CD4-positive, alpha-beta T cell (primary cell): ENCODE measurements around the gene TAS2R13. TPM values are rescaled to one million over a fixed set of nuclear protein-coding genes. Genes with fewer than 3 reads are reported as not detected.

Source experiments
- ATAC-seq: fragments of 200-7000 bp; cut with Tn5 transposase; one replicate; pipeline ENCODE4 v1.10.0; 2022; ENCODE audit warnings: mild to moderate bottlenecking; ENCODE audit not compliant: poor library complexity
- CTCF ChIA-PET: fragments of 350-600 bp; sonication (Branson Sonifier 250); formaldehyde crosslinking; loops from one replicate; lab custom pipeline; 2021; ENCODE audit warnings: antibody characterized with exemption, inconsistent platforms; lab: Charles Lee
- POLR2A ChIA-PET: fragments of 350-600 bp; sonication (Branson Sonifier 250); formaldehyde crosslinking; loops from one replicate; lab custom pipeline; 2021; ENCODE audit warnings: antibody characterized with exemption, inconsistent platforms; lab: Charles Lee
- DNase-seq, 14 experiments: peaks; one replicate each; pipeline ENCODE4 v3.0.0-alpha.2; 2013 to 2020; ENCODE audit warnings: mixed read lengths in 2 of 14
- H3K27ac ChIP-seq, 2 donors: one replicate each; pipeline versions ENCODE4 v1.5.1 to v1.7.0; 2013; ENCODE audit warnings: low read length in 2 of 2, low read depth in 1 of 2, mild to moderate bottlenecking in 1 of 2
- H3K27me3 ChIP-seq, 2 experiments: 1 replicate in 1 of 2; 2 replicates in 1 of 2; pipeline versions ENCODE4 v1.6.1 to v1.7.0; 2013; ENCODE audit warnings: low read length in 2 of 2, control low read depth in 1 of 2, mild to moderate bottlenecking in 1 of 2, moderate library complexity in 1 of 2; ENCODE audit not compliant: insufficient read depth in 2 of 2, control insufficient read depth in 1 of 2
- H3K36me3 ChIP-seq: one replicate; pipeline ENCODE4 v1.6.1; 2013; ENCODE audit warnings: low read length, control low read depth; ENCODE audit not compliant: insufficient read depth
- H3K4me1 ChIP-seq: one replicate; pipeline ENCODE4 v1.6.1; 2013; ENCODE audit warnings: low read length, control low read depth; ENCODE audit not compliant: insufficient read depth
- H3K4me3 ChIP-seq: one replicate; pipeline ENCODE4 v1.5.1; 2013; ENCODE audit warnings: mild to moderate bottlenecking, low read length, moderate library complexity
- H3K9me3 ChIP-seq, 2 experiments: 1 replicate in 1 of 2; 2 replicates in 1 of 2; pipeline versions ENCODE4 v1.6.1 to v1.7.0; 2013; ENCODE audit warnings: low read length in 2 of 2, mild to moderate bottlenecking in 2 of 2, control low read depth in 1 of 2, moderate library complexity in 1 of 2; ENCODE audit not compliant: control insufficient read depth in 1 of 2, insufficient read depth in 1 of 2
- H3K27ac Mint-ChIP-seq: one replicate; pipeline ENCODE4 v1.8.0; 2020; ENCODE audit warnings: mixed read lengths
- H3K27me3 Mint-ChIP-seq: one replicate; pipeline ENCODE4 v1.8.0; 2021; ENCODE audit warnings: mixed read lengths
- H3K36me3 Mint-ChIP-seq: one replicate; pipeline ENCODE4 v1.8.0; 2021; ENCODE audit warnings: low read depth, mixed read lengths
- H3K4me1 Mint-ChIP-seq: one replicate; pipeline ENCODE4 v1.8.0; 2021; ENCODE audit warnings: low read depth, mixed read lengths
- H3K4me3 Mint-ChIP-seq: one replicate; pipeline ENCODE4 v1.8.0; 2020; ENCODE audit warnings: mild to moderate bottlenecking, mixed read lengths
- H3K9me3 Mint-ChIP-seq: one replicate; pipeline ENCODE4 v1.8.0; 2020; ENCODE audit warnings: mixed read lengths
- CTCF ChIP-seq: fragments of 200-600 bp; IDR thresholded peaks from one replicate; pipeline ENCODE4 v1.8.0; 2022; ENCODE audit warnings: antibody characterized with exemption, mild to moderate bottlenecking
- intact Hi-C, 2 experiments: fragments of 100-400 bp; cut with DNase I in 1 of 2; cut with micrococcal nuclease in 1 of 2; formaldehyde crosslinking; loops; one replicate each; pipeline versions ENCODE4 v1.15.1 to v1.9.0; 2023 to 2025; cut with DNase I, micrococcal nuclease
- total RNA-seq, 174 experiments: library from RNA in 2 of 174; stranded (reverse) in 2 of 174; gene quantifications; one replicate each; pipeline ENCODE4 v1.2.3 and lab custom pipeline; 2021 to 2026

The TAS2R13 gene
- total RNA-seq, 2 experiments from 2014 or later, result 0.41 to 0.59 TPM

DNA sequence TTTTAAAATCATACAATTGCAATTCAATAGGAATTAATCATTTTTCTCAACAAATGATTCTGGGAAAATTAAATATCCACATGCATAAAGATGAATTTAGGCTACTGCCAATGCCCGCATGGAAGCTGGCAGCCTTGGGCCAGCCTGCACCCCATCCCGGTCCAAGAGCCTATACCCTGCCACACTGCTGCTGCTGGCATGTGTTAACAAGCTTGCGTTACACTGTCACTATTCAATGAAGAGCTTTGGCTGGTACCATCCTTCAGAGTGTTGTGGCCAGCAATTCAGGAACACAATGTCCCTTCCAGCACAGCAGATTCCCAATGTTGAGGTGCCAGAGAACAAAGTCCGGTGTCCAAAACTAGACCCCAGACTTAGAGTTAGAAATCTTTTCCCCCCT, 43.3 kb upstream of the TAS2R13 start:
- POLR2A ChIA-PET, result no interaction called here
- no peaks in the 10 kb centered on the region for H3K27me3 Mint-ChIP-seq
- intact Hi-C loops, result no loop called here

GRCh38 chr12:10943167-10943566, 33.8 kb upstream of the TAS2R13 start:
- CTCF ChIA-PET, result no interaction called here
- no peak for ATAC-seq
- Mint-ChIP-seq H3K4me1 (peaks cover 18% of the 10 kb centered on the region), H3K27ac (no peak overlapping the region), H3K36me3 (peaks cover 28% of the 10 kb centered on the region), H3K4me3 (no peak overlapping the region), H3K27me3 (no peaks in the 10 kb centered on the region), H3K9me3 (peaks cover 14% of the 10 kb centered on the region)
- TF ChIP-seq CTCF, result no peak
- Histone ChIP-seq H3K9me3 (no peaks in the 10 kb centered on the region), H3K27me3 (no peaks in the 10 kb centered on the region), H3K36me3 (no peaks in the 10 kb centered on the region), H3K4me3 (no peak overlapping the region), H3K27ac (no peak overlapping the region), H3K4me1 (no peaks in the 10 kb centered on the region)
- DNase-seq, result no peak
- intact Hi-C loops, result no loop called here
- POLR2A ChIA-PET, result interaction anchor here (1.1 kb wide), 1 partner anchor 228 kb away, joined by 3 read pairs; the partner anchor contains the start of gene SMIM10L1

More for the DNA sequence above, 43.3 kb upstream of the TAS2R13 start:
- Histone ChIP-seq H3K9me3 (peaks cover 0 to 4% of the 10 kb centered on the region in 2 experiments), H3K27ac (no peak overlapping the region), H3K36me3 (no peaks in the 10 kb centered on the region), H3K4me3 (no peak overlapping the region), H3K4me1 (no peaks in the 10 kb centered on the region), H3K27me3 (no peaks in the 10 kb centered on the region)
- no peak for DNase-seq
- no peak overlapping the region for H3K27ac Mint-ChIP-seq
- peaks cover 16% of the 10 kb centered on the region for H3K9me3 Mint-ChIP-seq
- no peak overlapping the region for H3K4me3 Mint-ChIP-seq
- no peak for ATAC-seq
- CTCF ChIA-PET, result interaction anchor here (0.8 kb wide), 1 partner anchor 113 kb away, joined by 3 read pairs; no protein-coding TSS in a partner anchor
- H3K36me3 Mint-ChIP-seq, result peaks cover 68% of the 10 kb centered on the region
- no peak for TF ChIP-seq CTCF
- peaks cover 18% of the 10 kb centered on the region for H3K4me1 Mint-ChIP-seq

GRCh38 chr12:10941916-10942607, 32.7 kb upstream of the TAS2R13 start:
- H3K9me3 ChIP-seq, result no peaks in the 10 kb centered on the region
- no peak overlapping the region for H3K4me3 ChIP-seq
- ATAC-seq (no peak), DNase-seq (no peak)
- Mint-ChIP-seq H3K4me1 (peaks cover 18% of the 10 kb centered on the region), H3K4me3 (no peak overlapping the region), H3K27me3 (no peaks in the 10 kb centered on the region), H3K36me3 (peaks cover 25% of the 10 kb centered on the region), H3K9me3 (peaks cover 6% of the 10 kb centered on the region), H3K27ac (no peak overlapping the region)
- TF ChIP-seq CTCF, result no peak
- H3K36me3 ChIP-seq, result no peaks in the 10 kb centered on the region
- POLR2A ChIA-PET, result no interaction called here
- no peaks in the 10 kb centered on the region for H3K4me1 ChIP-seq
- no peak overlapping the region for H3K27ac ChIP-seq
- CTCF ChIA-PET, result interaction anchor here (1.2 kb wide), 1 partner anchor 9 kb away, joined by 3 read pairs; no protein-coding TSS in a partner anchor
- no peaks in the 10 kb centered on the region for H3K27me3 ChIP-seq
- intact Hi-C loops, result no loop called here
